Measurements from ENCODE around the gene SMIM9.

Gene SMIM9

DNA sequence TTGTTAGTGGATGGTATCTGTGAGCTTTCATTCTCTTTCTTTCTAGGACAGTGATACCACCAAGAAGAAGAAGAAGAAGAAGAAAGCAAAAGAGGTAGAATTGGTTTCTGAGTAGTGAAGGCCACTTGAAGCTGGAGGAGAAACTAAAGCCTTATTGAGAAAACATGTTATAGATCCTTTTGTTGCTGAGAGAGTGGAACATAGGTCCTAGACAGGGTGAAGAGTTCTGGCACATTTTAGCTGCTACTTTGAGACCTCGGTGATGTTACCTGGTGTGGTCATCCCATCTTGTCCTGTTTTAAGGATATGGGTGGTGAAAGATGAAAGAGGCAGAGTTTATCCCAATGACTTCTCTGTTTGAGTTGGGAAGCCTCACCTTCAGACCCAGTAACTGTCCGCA is 57.7 kb downstream of the SMIM9 start:
- no peak for DNase-seq

GRCh38 chrX:154775419-154776349 is 58.8 kb downstream of the SMIM9 start:
- DNase-seq: no peak

- no peak for DNase-seq
Measured at GRCh38 chrX:154774622-154775021, 59.8 kb downstream of the SMIM9 start.
